Pancreas (tissue), 10 donors: ENCODE measurements around the gene AP3S1. TPM values are rescaled to one million over a fixed set of nuclear protein-coding genes. Genes with fewer than 3 reads are reported as not detected.

Experiments used
- ATAC-seq, 4 donors: fragments of 200-7000 bp; cut with Tn5 transposase; one replicate each; pipeline versions ENCODE4 v1.8.0 to v1.9.1; 2020; ENCODE audit warnings: mild to moderate bottlenecking in 4 of 4, moderate library complexity in 4 of 4
- DNase-seq, 6 donors: peaks; one replicate each; pipeline ENCODE4 v3.0.0-alpha.2; 2020
- FAIRE-seq: peaks from 2 replicates; lab custom pipeline; 2012; peaks lifted over from hg19 to GRCh38; lab: Jason Lieb, UNC
- H3K27ac ChIP-seq, 4 donors: fragments of 200-600 bp; sonication (generic); 1 replicate in 3 of 4; 2 replicates in 1 of 4; pipeline versions ENCODE4 v1.5.0 to v1.8.0; 2020
- H3K27me3 ChIP-seq, 4 donors: fragments of 200-600 bp; one replicate each; pipeline ENCODE4 v1.8.0; 2021
- H3K36me3 ChIP-seq, 3 donors: fragments of 200-600 bp; sonication (generic) in 1 of 3; one replicate each; pipeline versions ENCODE4 v1.5.0 to v1.8.0; 2020 to 2021
- H3K4me1 ChIP-seq, 3 donors: fragments of 200-600 bp; one replicate each; pipeline ENCODE4 v1.8.0; 2021
- H3K4me3 ChIP-seq, 4 donors: fragments of 200-600 bp; sonication (generic) in 2 of 4; one replicate each; pipeline versions ENCODE4 v1.5.0 to v1.8.0; 2020 to 2021
- H3K9me3 ChIP-seq, 4 donors: fragments of 200-600 bp; one replicate each; pipeline ENCODE4 v1.8.0; 2021
- WGBS, 2 donors: extraction: QIAGEN DNeasy Blood & Tissue Kit; methylation state at CpG; one replicate each; pipeline ENCODE4 v1.1.7; 2013; 5-methylcytosine and 5-hydroxymethylcytosine counted together
- intact Hi-C, 3 donors: fragments of 100-400 bp; cut with DNase I; formaldehyde crosslinking; loops; one replicate each; pipeline versions ENCODE4 v1.11.1 to v1.14.2; 2022
- polyA plus RNA-seq, 2 donors: library from polyadenylated mRNA; stranded (reverse); fragments of 200-250 nt; gene quantifications; one replicate each; pipeline ENCODE4 v1.2.3, GENCODE V29; 2013
- total RNA-seq, 6 donors: library from RNA; stranded (reverse); fragmentation: NEBNext Ultra II Directional in 4 of 6; extraction: Animal tissue kit (Norgen Biotek cat#: 25700) in 4 of 6; gene quantifications; one replicate each; pipeline versions ENCODE4 v1.2.1 to v1.2.4, GENCODE V29; 2021 to 2023
- TF ChIP-seq, protein P1 (sequence below), 4 donors: fragments of 200-600 bp; sonication (generic) in 3 of 4; IDR thresholded peaks; one replicate each; pipeline versions ENCODE4 v1.5.0 to v1.8.0; 2021; ENCODE audit warnings: antibody characterized with exemption in 4 of 4
- donor health status: healthy with polysubstance abuse.
- donor health status: DM: no; HTN: no; CAD: no; lungs with moderate emphysema.
- donor health status: DM: no; HTN: no; CAD: no.
- donor health status: control.
- donor health status: control.
- donor health status: Bipolar disorder and iron deficiency.
- donor health status: DM: yes; HTN: yes; CAD: no.
- donor health status: DM: no; HTN: no; CAD: no.
- donor health status: DM: no; HTN: no; CAD: no.
- donor health status: DM: yes; HTN: yes; CAD: no.

The AP3S1 gene
- total and polyA plus RNA-seq, 8 donors = 26.0 to 58.4 (median 47.9) TPM

DNA sequence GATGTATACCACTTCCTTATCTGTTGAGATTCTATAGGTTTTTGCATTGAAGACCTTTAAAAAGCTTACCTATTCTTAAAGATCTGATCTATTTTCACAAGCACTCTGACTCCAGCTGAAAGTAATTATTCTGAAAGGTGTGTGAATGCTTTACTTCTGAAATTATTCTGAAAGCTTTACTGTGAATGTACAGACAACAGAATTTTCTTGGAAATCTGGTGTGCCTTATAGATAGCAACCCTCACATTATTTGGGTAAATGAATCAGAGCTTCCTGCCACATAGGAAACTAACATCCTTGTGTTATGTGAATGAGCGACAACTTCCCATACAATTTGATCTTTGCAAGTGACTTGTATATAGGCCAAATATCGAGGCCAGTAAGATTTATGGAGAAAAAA lies 31.8 kb upstream of the AP3S1 start:
- peaks cover 9 to 15% (median 13%) of the 10 kb centered on the region in 3 donors for H3K4me1 ChIP-seq
- no peaks in the 10 kb centered on the region for H3K9me3 ChIP-seq
- FAIRE-seq = no peak
- no peaks in the 10 kb centered on the region for H3K27me3 ChIP-seq
- no peaks in the 10 kb centered on the region for H3K36me3 ChIP-seq
- DNase-seq = no peak
- intact Hi-C loops = loop anchor here in 1 of 3 donors (10.0 kb wide), 1 partner anchor 165 kb away; no protein-coding TSS in a partner anchor
- no peak overlapping the region for H3K4me3 ChIP-seq
- H3K27ac ChIP-seq = no peak overlapping the region
- TF ChIP-seq, protein P1, sequence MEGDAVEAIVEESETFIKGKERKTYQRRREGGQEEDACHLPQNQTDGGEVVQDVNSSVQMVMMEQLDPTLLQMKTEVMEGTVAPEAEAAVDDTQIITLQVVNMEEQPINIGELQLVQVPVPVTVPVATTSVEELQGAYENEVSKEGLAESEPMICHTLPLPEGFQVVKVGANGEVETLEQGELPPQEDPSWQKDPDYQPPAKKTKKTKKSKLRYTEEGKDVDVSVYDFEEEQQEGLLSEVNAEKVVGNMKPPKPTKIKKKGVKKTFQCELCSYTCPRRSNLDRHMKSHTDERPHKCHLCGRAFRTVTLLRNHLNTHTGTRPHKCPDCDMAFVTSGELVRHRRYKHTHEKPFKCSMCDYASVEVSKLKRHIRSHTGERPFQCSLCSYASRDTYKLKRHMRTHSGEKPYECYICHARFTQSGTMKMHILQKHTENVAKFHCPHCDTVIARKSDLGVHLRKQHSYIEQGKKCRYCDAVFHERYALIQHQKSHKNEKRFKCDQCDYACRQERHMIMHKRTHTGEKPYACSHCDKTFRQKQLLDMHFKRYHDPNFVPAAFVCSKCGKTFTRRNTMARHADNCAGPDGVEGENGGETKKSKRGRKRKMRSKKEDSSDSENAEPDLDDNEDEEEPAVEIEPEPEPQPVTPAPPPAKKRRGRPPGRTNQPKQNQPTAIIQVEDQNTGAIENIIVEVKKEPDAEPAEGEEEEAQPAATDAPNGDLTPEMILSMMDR (IDR thresholded peaks at IDR 0.05) = no peak
- WGBS, 2 donors = 72 to 74% methylated on average over 2 of the region's 2 CpGs
- no peak for ATAC-seq

DNA sequence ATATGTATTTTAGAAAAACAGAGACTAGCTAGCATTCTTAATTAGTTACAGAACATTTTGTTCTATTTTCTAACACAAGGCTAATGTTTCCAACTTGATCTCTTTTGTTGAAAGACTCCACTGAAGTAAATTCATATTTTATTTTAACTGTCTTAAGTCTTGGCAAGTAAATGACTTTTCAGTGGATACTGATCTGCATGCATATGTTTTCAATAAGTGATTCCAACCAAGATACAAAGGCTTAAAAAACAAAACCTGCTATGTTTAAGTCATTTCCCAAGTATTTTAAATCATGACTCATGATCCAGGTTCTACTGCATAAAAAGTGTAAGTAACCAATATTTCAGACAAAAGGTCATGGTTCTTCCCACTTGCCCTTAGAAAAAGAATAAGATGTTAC lies 31.0 kb upstream of the AP3S1 start:
- peaks cover 9 to 15% (median 13%) of the 10 kb centered on the region in 3 donors for H3K4me1 ChIP-seq
- FAIRE-seq (no peak), ATAC-seq (no peak), DNase-seq (no peak)
- intact Hi-C loops = loop anchor here in 1 of 3 donors (10.0 kb wide), 1 partner anchor 166 kb away; no protein-coding TSS in a partner anchor
- no peak overlapping the region for H3K27ac ChIP-seq
- no peaks in the 10 kb centered on the region for H3K36me3 ChIP-seq
- H3K4me3 ChIP-seq = no peak overlapping the region
- no peaks in the 10 kb centered on the region for H3K27me3 ChIP-seq
- TF ChIP-seq, protein P1 (IDR thresholded peaks at IDR 0.05) = no peak
- no peaks in the 10 kb centered on the region for H3K9me3 ChIP-seq

DNA sequence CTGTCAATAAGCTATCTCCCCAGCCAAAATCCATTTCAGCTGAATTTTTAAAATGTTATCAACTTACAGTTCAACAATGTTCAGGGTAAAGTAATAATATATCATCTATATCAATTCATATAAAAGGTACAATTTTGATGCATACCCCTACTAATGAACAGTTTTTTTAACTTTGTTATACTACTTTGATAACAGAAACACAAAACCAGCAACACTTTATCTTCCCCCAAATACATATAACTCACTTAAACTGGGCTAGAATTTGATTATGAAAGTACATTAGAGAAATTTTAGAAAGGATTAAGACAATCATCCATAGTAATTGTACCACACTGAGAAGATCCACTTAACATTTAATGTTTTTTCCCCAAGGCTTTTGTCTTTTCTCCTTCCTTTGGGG lies 30.3 kb upstream of the AP3S1 start:
- H3K4me3 ChIP-seq = no peak overlapping the region
- ATAC-seq = no peak
- intact Hi-C loops = loop anchor here in 1 of 3 donors (10.0 kb wide), 1 partner anchor 167 kb away; no protein-coding TSS in a partner anchor
- no peak overlapping the region for H3K27ac ChIP-seq
- H3K27me3 ChIP-seq = no peaks in the 10 kb centered on the region
- DNase-seq = no peak
- H3K9me3 ChIP-seq = no peaks in the 10 kb centered on the region
- no peak for FAIRE-seq
- H3K4me1 ChIP-seq = peaks cover 8 to 12% (median 11%) of the 10 kb centered on the region in 3 donors
- no peaks in the 10 kb centered on the region for H3K36me3 ChIP-seq
- TF ChIP-seq, protein P1 (IDR thresholded peaks at IDR 0.05) = no peak

DNA sequence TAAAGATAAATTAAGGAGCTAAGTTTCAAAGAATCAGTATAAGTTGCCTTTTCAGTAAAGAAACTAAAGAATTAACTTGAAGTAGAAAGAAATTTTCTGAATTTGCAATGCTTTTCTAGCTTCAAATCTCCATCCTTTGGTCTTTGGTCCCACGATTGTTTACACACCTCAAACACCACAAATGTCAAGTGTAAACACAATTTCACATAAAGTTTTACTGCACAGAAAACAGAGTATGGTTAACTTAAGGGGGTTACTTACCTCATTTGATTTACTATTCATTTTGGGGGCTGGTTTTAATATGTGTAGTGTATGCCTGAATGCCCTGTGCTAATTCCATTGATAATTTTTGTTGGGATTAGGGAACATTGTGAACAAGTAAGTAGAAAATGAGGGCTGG lies 29.4 kb upstream of the AP3S1 start:
- Histone ChIP-seq H3K9me3 (no peaks in the 10 kb centered on the region), H3K4me3 (no peak overlapping the region), H3K27ac (no peak overlapping the region), H3K4me1 (peaks cover 0 to 3% (median 1%) of the 10 kb centered on the region in 3 donors), H3K27me3 (no peaks in the 10 kb centered on the region), H3K36me3 (no peaks in the 10 kb centered on the region)
- 50 to 73% methylated on average over 1 of the region's 1 CpG for WGBS, 2 donors
- TF ChIP-seq, protein P1 (IDR thresholded peaks at IDR 0.05) = no peak
- ATAC-seq (no peak), DNase-seq (no peak), FAIRE-seq (no peak)
- intact Hi-C loops = loop anchor here in 1 of 3 donors (10.0 kb wide), 1 partner anchor 168 kb away; no protein-coding TSS in a partner anchor

DNA sequence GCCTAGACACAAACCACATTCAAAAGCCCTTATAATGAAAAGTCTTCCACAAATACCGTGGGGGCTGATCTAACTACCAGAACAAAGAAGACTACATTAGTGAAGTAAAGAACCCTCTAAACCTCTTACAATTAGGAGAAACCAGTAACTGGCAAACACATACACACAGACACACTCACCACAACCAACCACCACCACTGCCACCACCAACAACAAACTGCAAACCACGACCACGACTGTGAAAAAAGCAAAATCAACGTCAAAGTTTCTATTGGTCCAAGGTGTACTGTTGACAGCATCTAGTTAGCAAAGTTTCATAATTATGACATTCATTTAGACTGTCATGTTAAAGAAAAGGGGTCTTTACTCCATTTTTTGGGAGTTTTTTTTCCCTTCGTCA lies 28.0 kb upstream of the AP3S1 start:
- DNase-seq (no peak), FAIRE-seq (no peak), ATAC-seq (no peak)
- no peaks in the 10 kb centered on the region for H3K36me3 ChIP-seq
- no peaks in the 10 kb centered on the region for H3K27me3 ChIP-seq
- 77 to 80% methylated on average over 5 of the region's 5 CpGs for WGBS, 2 donors
- H3K4me3 ChIP-seq = no peak overlapping the region
- H3K4me1 ChIP-seq = no peaks in the 10 kb centered on the region
- intact Hi-C loops = loop anchor here in 1 of 3 donors (10.0 kb wide), 1 partner anchor 169 kb away; no protein-coding TSS in a partner anchor
- H3K27ac ChIP-seq = no peak overlapping the region
- TF ChIP-seq, protein P1 (IDR thresholded peaks at IDR 0.05) = no peak
- no peaks in the 10 kb centered on the region for H3K9me3 ChIP-seq
